Liver (tissue), 9 donors: ENCODE measurements around the gene ZRANB1. TPM values are rescaled to one million over a fixed set of nuclear protein-coding genes. Genes with fewer than 3 reads are reported as not detected.

Experiments
- DNase-seq: peaks from one replicate; pipeline ENCODE4 v3.0.0-alpha.2; 2017; ENCODE audit warnings: low spot score
- H3K27ac ChIP-seq, 2 donors: one replicate each; pipeline ENCODE4 v1.7.0; 2013; ENCODE audit warnings: inconsistent platforms in 2 of 2, low read length in 2 of 2, control low read depth in 1 of 2, low read depth in 1 of 2, mild to moderate bottlenecking in 1 of 2
- H3K27me3 ChIP-seq, 4 donors: one replicate each; pipeline versions ENCODE4 v1.6.1 to v1.7.0; 2013; ENCODE audit warnings: low read length in 3 of 4, inconsistent platforms in 1 of 4, mild to moderate bottlenecking in 1 of 4, moderate library complexity in 1 of 4; ENCODE audit not compliant: control insufficient read depth in 4 of 4, insufficient read depth in 4 of 4
- H3K36me3 ChIP-seq, 4 donors: one replicate each; pipeline versions ENCODE4 v1.6.1 to v1.7.0; 2013; ENCODE audit warnings: low read length in 3 of 4, mild to moderate bottlenecking in 3 of 4, low read depth in 1 of 4, moderate library complexity in 1 of 4; ENCODE audit not compliant: control insufficient read depth in 4 of 4, insufficient read depth in 3 of 4
- H3K4me1 ChIP-seq, 4 donors: one replicate each; pipeline versions ENCODE4 v1.6.1 to v1.7.0; 2013; ENCODE audit warnings: low read length in 3 of 4, mild to moderate bottlenecking in 3 of 4, moderate library complexity in 1 of 4; ENCODE audit not compliant: control insufficient read depth in 4 of 4, insufficient read depth in 4 of 4
- H3K4me3 ChIP-seq, 3 donors: one replicate each; pipeline versions ENCODE4 v1.6.1 to v1.7.0; 2013; ENCODE audit warnings: low read length in 3 of 3, control low read depth in 1 of 3, low read depth in 1 of 3, mild to moderate bottlenecking in 1 of 3
- H3K9ac ChIP-seq, 2 donors: one replicate each; pipeline ENCODE4 v1.7.0; 2013; ENCODE audit warnings: low read length in 2 of 2, mild to moderate bottlenecking in 2 of 2, moderate library complexity in 2 of 2, control low read depth in 1 of 2, low read depth in 1 of 2
- H3K9me3 ChIP-seq, 4 donors: one replicate each; pipeline versions ENCODE4 v1.6.1 to v1.7.0; 2013; ENCODE audit warnings: low read length in 3 of 4; ENCODE audit not compliant: control insufficient read depth in 4 of 4
- EGR1 ChIP-seq, 2 donors: IDR thresholded peaks; 2 replicates each; pipeline ENCODE4 v1.6.1; 2016 to 2018; ENCODE audit warnings: antibody characterized with exemption in 2 of 2, low read depth in 2 of 2
- FOXA1 ChIP-seq: IDR thresholded peaks from 2 replicates; pipeline ENCODE4 v1.6.1; 2016; ENCODE audit warnings: antibody characterized with exemption
- GABPA ChIP-seq, 2 donors: IDR thresholded peaks in 1 of 2; conservative IDR thresholded peaks in 1 of 2; 2 replicates each; pipeline ENCODE4 v1.6.1; 2016; ENCODE audit warnings: antibody characterized with exemption in 2 of 2, mild to moderate bottlenecking in 1 of 2, moderate library complexity in 1 of 2
- HNF4G ChIP-seq: IDR thresholded peaks from 2 replicates; pipeline ENCODE4 v1.6.1; 2016; ENCODE audit warnings: antibody characterized with exemption
- JUND ChIP-seq, 2 donors: IDR thresholded peaks; 2 replicates each; pipeline ENCODE4 v1.6.1; 2016; ENCODE audit warnings: antibody characterized with exemption in 2 of 2
- NR2F2 ChIP-seq: IDR thresholded peaks from 2 replicates; pipeline ENCODE4 v1.6.1; 2016; ENCODE audit warnings: antibody characterized with exemption
- RAD21 ChIP-seq, 2 donors: IDR thresholded peaks; 2 replicates each; pipeline ENCODE4 v1.6.1; 2016; ENCODE audit warnings: antibody characterized with exemption in 2 of 2, mild to moderate bottlenecking in 2 of 2
- RXRA ChIP-seq, 2 donors: IDR thresholded peaks; 2 replicates each; pipeline ENCODE4 v1.6.1; 2017 to 2018; ENCODE audit warnings: antibody characterized with exemption in 2 of 2, mild to moderate bottlenecking in 1 of 2
- TAF1 ChIP-seq: conservative IDR thresholded peaks from 2 replicates; pipeline ENCODE4 v1.6.1; 2016; ENCODE audit warnings: antibody characterized with exemption, mild to moderate bottlenecking
- YY1 ChIP-seq: IDR thresholded peaks from 2 replicates; pipeline ENCODE4 v1.6.1; 2016; ENCODE audit warnings: antibody characterized with exemption, mild to moderate bottlenecking
- WGBS: extraction: QIAGEN DNeasy Blood & Tissue Kit; methylation state at CpG from one replicate; pipeline ENCODE4 v1.1.7; 2013; 5-methylcytosine and 5-hydroxymethylcytosine counted together
- polyA plus RNA-seq, 2 donors: library from polyadenylated mRNA; stranded (reverse) in 1 of 2; unstranded in 1 of 2; fragments of 200-250 nt in 1 of 2; fragments of >200 nt in 1 of 2; fragmentation: Nextera tagmentation in 1 of 2; extraction: Ambion mirVana in 1 of 2; gene quantifications; one replicate each; pipeline versions ENCODE4 v1.2.1 to v1.2.3, GENCODE V29; 2013 to 2015
- total RNA-seq, 2 donors: library from RNA; depleted of rRNA; stranded (reverse); fragments of >200 nt; gene quantifications; one replicate each; pipeline ENCODE4 v1.2.3, GENCODE V29; 2014
- TF ChIP-seq, protein P1 (sequence below): fragments of 150-350 bp; IDR thresholded peaks from 2 replicates; pipeline ENCODE4 v1.5.1; 2017; ENCODE audit warnings: improper control_type of control experiment, low read depth, low read length; ENCODE audit not compliant: missing input control
- TF ChIP-seq, protein P2 (sequence below): IDR thresholded peaks from 2 replicates; pipeline ENCODE4 v1.6.1; 2016; ENCODE audit warnings: antibody characterized with exemption
- TF ChIP-seq, protein P3 (sequence below): IDR thresholded peaks from 2 replicates; pipeline ENCODE4 v1.6.1; 2016; ENCODE audit warnings: antibody characterized with exemption
- TF ChIP-seq, protein P4 (sequence below): IDR thresholded peaks from 2 replicates; pipeline ENCODE4 v1.6.1; 2016; ENCODE audit warnings: antibody characterized with exemption
- donor health status: healthy.
- donor health status: healthy.
- donor health status: healthy.
- donor health status: healthy.
- donor health status: healthy.

ZRANB1 gene
- total and polyA plus RNA-seq, 4 donors, result 6.2 to 32.5 (median 14.4) TPM

DNA sequence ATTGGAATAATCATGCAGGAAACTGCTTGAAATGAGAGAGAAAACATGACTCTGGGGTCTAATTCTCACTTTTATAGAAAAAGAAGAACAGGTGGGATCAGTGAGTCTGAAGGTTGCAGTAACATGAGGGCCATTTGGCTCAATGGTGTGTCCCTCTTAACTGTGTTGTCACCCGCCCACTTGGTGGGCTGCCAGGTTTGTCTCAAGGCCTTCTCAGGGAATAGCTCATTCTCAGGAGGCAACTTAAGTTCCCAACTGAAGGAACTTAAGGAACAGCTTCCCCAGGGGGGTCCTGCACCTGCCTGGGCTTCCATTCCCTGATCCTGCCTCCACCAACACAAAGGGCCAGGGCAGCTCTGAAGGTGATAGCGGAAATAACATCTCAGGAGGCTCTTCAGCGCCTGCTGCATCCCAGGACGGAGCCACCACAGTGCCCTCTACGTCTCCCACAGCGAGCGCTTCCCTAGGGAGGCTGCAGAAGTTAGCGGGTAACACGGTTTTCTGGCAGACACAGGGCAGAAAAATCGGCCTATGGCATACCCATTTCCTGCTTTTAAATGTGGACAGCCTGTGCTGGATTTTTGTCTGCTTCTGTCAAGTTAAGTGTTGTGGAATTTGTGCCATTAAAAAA, 88.8 kb downstream of the ZRANB1 start:
- no peak for DNase-seq

DNA sequence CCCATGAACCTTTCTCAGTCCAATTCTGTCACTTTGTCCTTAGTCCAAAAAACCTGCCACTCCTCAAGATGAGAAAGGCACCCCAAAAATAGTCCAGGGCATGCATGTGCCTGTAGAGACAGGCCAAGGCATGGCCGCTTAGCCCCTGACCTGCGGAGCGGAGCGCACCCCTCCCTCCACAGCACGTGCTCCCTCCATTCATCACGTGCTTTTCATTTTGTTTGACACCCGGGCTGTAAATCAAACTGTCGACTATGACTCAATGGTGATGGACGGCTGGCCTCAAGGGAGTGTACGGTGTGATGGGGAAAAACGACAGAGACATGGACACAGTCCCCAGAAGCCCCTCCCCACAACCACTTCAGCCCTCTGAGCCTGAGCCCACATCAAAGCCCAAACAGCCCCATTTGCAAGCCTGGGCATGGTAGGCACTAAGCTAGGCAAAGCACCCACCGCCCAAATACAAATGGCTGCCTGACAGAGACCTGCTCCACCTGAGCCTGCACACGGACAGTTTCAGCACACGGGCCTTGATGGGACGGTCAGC, 90.6 kb downstream of the ZRANB1 start:
- Histone ChIP-seq H3K9ac (no peak overlapping the region), H3K9me3 (no peaks in the 10 kb centered on the region), H3K4me1 (peaks cover 0 to 4% (median 0%) of the 10 kb centered on the region in 4 donors), H3K36me3 (no peaks in the 10 kb centered on the region), H3K4me3 (no peak overlapping the region), H3K27me3 (no peaks in the 10 kb centered on the region), H3K27ac (no peak overlapping the region)
- TF ChIP-seq EGR1 (IDR thresholded peaks at IDR 0.05; ENCODE audit: low read depth in 2 of 2), result no peak
- no peak for TF ChIP-seq HNF4G
- no peak for TF ChIP-seq YY1
- TF ChIP-seq, protein P1, sequence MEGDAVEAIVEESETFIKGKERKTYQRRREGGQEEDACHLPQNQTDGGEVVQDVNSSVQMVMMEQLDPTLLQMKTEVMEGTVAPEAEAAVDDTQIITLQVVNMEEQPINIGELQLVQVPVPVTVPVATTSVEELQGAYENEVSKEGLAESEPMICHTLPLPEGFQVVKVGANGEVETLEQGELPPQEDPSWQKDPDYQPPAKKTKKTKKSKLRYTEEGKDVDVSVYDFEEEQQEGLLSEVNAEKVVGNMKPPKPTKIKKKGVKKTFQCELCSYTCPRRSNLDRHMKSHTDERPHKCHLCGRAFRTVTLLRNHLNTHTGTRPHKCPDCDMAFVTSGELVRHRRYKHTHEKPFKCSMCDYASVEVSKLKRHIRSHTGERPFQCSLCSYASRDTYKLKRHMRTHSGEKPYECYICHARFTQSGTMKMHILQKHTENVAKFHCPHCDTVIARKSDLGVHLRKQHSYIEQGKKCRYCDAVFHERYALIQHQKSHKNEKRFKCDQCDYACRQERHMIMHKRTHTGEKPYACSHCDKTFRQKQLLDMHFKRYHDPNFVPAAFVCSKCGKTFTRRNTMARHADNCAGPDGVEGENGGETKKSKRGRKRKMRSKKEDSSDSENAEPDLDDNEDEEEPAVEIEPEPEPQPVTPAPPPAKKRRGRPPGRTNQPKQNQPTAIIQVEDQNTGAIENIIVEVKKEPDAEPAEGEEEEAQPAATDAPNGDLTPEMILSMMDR, result no peak
- no peak for TF ChIP-seq TAF1
- TF ChIP-seq RXRA (IDR thresholded peaks at IDR 0.05), result no peak
- TF ChIP-seq, protein P2, sequence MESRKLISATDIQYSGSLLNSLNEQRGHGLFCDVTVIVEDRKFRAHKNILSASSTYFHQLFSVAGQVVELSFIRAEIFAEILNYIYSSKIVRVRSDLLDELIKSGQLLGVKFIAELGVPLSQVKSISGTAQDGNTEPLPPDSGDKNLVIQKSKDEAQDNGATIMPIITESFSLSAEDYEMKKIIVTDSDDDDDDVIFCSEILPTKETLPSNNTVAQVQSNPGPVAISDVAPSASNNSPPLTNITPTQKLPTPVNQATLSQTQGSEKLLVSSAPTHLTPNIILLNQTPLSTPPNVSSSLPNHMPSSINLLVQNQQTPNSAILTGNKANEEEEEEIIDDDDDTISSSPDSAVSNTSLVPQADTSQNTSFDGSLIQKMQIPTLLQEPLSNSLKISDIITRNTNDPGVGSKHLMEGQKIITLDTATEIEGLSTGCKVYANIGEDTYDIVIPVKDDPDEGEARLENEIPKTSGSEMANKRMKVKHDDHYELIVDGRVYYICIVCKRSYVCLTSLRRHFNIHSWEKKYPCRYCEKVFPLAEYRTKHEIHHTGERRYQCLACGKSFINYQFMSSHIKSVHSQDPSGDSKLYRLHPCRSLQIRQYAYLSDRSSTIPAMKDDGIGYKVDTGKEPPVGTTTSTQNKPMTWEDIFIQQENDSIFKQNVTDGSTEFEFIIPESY, result no peak
- no peak for TF ChIP-seq GABPA (IDR thresholded peaks at IDR 0.05 in 1 of 2, conservative IDR thresholded peaks at IDR 0.05 in 1 of 2)
- no peak for TF ChIP-seq FOXA1
- no peak for TF ChIP-seq JUND (IDR thresholded peaks at IDR 0.05)
- TF ChIP-seq, protein P3, sequence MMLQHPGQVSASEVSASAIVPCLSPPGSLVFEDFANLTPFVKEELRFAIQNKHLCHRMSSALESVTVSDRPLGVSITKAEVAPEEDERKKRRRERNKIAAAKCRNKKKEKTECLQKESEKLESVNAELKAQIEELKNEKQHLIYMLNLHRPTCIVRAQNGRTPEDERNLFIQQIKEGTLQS, result no peak
- TF ChIP-seq NR2F2, result no peak
- no peak for TF ChIP-seq RAD21 (IDR thresholded peaks at IDR 0.05)
- DNase-seq, result no peak
- WGBS, result 92% methylated on average over 15 of the region's 15 CpGs

More for the DNA sequence above, 88.8 kb downstream of the ZRANB1 start:
- H3K36me3 ChIP-seq, result no peaks in the 10 kb centered on the region
- H3K9ac ChIP-seq, result no peak overlapping the region
- H3K9me3 ChIP-seq, result no peaks in the 10 kb centered on the region
- H3K4me3 ChIP-seq, result no peak overlapping the region
- WGBS, result 84% methylated on average over 10 of the region's 10 CpGs
- TF ChIP-seq, protein P4, sequence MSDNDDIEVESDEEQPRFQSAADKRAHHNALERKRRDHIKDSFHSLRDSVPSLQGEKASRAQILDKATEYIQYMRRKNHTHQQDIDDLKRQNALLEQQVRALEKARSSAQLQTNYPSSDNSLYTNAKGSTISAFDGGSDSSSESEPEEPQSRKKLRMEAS, result no peak
- H3K27me3 ChIP-seq, result no peaks in the 10 kb centered on the region
- H3K27ac ChIP-seq, result no peak overlapping the region
- H3K4me1 ChIP-seq, result peaks cover 0 to under 1% (median 0%) of the 10 kb centered on the region in 4 donors
